OCI-LY7 (cell line): Measurements from ENCODE around the gene DNAJB11.

ENCODE experiments used
- CTCF ChIP-seq: fragments of 200-600 bp; sonication (generic); conservative IDR thresholded peaks from 2 replicates; pipeline ENCODE4 v1.5.1; 2014; ENCODE audit warnings: mild to moderate bottlenecking, antibody characterized with exemption, low read length, moderate library complexity, mixed read lengths
- EZH2phosphoT487 ChIP-seq: fragments of 200-600 bp; sonication (generic); IDR thresholded peaks from 2 replicates; pipeline ENCODE4 v1.6.1; 2018; ENCODE audit warnings: low read depth, borderline replicate concordance, mild to moderate bottlenecking, mixed run types, antibody characterized with exemption, low read length, moderate library complexity, mixed read lengths

- TF ChIP-seq EZH2phosphoT487 (no peak), CTCF (no peak)
Observed at GRCh38 chr3:186530415-186530814, 40.1 kb upstream of the DNAJB11 start.
